Neural cell (in vitro differentiated cells): ENCODE results near the gene SUPT4H1.

Experiments used
- EP300 ChIP-seq: fragments of 450-650 bp; conservative IDR thresholded peaks from 2 replicates; pipeline ENCODE4 v1.6.1; 2014; ENCODE audit warnings: antibody characterized with exemption, mild to moderate bottlenecking, moderate library complexity; ENCODE audit not compliant: poor library complexity, severe bottlenecking
- EZH2 ChIP-seq: fragments of 200-600, 300-800 bp; shearing (Covaris generic), sonication (generic); IDR thresholded peaks from 2 replicates; pipeline ENCODE4 v1.6.1; 2014; ENCODE audit warnings: antibody characterized with exemption, low read length, borderline replicate concordance, mild to moderate bottlenecking; ENCODE audit not compliant: insufficient read depth, poor library complexity, severe bottlenecking
- MXI1 ChIP-seq: fragments of 450-650 bp; conservative IDR thresholded peaks from 2 replicates; pipeline ENCODE4 v1.6.1; 2014; ENCODE audit warnings: antibody characterized with exemption, mild to moderate bottlenecking; ENCODE audit not compliant: poor library complexity, severe bottlenecking
- POLR2AphosphoS5 ChIP-seq: IDR thresholded peaks from 2 replicates; pipeline ENCODE4 v1.6.1; 2012
- REST ChIP-seq: IDR thresholded peaks from 2 replicates; pipeline ENCODE4 v1.6.1; 2012; ENCODE audit warnings: borderline replicate concordance
- SMC3 ChIP-seq: fragments of 450-650 bp; conservative IDR thresholded peaks from 2 replicates; pipeline ENCODE4 v1.6.1; 2014; ENCODE audit warnings: antibody characterized with exemption, mild to moderate bottlenecking, moderate library complexity; ENCODE audit not compliant: poor library complexity
- TAF1 ChIP-seq: IDR thresholded peaks from 2 replicates; pipeline ENCODE4 v1.6.1; 2012; ENCODE audit warnings: low read depth
- TF ChIP-seq, protein P1 (sequence below): fragments of 450-650 bp; IDR thresholded peaks from 2 replicates; pipeline ENCODE4 v1.5.1; 2014; ENCODE audit warnings: antibody characterized with exemption, mild to moderate bottlenecking, moderate library complexity; ENCODE audit not compliant: poor library complexity, severe bottlenecking

- TF ChIP-seq, protein P1, sequence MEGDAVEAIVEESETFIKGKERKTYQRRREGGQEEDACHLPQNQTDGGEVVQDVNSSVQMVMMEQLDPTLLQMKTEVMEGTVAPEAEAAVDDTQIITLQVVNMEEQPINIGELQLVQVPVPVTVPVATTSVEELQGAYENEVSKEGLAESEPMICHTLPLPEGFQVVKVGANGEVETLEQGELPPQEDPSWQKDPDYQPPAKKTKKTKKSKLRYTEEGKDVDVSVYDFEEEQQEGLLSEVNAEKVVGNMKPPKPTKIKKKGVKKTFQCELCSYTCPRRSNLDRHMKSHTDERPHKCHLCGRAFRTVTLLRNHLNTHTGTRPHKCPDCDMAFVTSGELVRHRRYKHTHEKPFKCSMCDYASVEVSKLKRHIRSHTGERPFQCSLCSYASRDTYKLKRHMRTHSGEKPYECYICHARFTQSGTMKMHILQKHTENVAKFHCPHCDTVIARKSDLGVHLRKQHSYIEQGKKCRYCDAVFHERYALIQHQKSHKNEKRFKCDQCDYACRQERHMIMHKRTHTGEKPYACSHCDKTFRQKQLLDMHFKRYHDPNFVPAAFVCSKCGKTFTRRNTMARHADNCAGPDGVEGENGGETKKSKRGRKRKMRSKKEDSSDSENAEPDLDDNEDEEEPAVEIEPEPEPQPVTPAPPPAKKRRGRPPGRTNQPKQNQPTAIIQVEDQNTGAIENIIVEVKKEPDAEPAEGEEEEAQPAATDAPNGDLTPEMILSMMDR = no peak
- TF ChIP-seq EP300 = no peak
- TF ChIP-seq MXI1 = no peak
- no peak for TF ChIP-seq TAF1
- TF ChIP-seq POLR2AphosphoS5 = no peak
- no peak for TF ChIP-seq EZH2
- no peak for TF ChIP-seq REST
- TF ChIP-seq SMC3 = no peak
These were observed 30.3 kb upstream of the SUPT4H1 start for GRCh38 chr17:58382108-58382871.
